Loucy (cell line): ENCODE results near the gene NECAB3.

Experiments
- EZH2phosphoT487 ChIP-seq: fragments of 200-600 bp; IDR thresholded peaks from 2 replicates; pipeline ENCODE4 v1.6.1; 2018; ENCODE audit warnings: antibody characterized with exemption, mild to moderate bottlenecking, moderate library complexity, borderline replicate concordance
- TF ChIP-seq, protein P1 (sequence below): fragments of 200-600 bp; sonication (generic); conservative IDR thresholded peaks from 2 replicates; pipeline ENCODE4 v1.5.1; 2014; ENCODE audit warnings: mild to moderate bottlenecking, antibody characterized with exemption, low read length

DNA sequence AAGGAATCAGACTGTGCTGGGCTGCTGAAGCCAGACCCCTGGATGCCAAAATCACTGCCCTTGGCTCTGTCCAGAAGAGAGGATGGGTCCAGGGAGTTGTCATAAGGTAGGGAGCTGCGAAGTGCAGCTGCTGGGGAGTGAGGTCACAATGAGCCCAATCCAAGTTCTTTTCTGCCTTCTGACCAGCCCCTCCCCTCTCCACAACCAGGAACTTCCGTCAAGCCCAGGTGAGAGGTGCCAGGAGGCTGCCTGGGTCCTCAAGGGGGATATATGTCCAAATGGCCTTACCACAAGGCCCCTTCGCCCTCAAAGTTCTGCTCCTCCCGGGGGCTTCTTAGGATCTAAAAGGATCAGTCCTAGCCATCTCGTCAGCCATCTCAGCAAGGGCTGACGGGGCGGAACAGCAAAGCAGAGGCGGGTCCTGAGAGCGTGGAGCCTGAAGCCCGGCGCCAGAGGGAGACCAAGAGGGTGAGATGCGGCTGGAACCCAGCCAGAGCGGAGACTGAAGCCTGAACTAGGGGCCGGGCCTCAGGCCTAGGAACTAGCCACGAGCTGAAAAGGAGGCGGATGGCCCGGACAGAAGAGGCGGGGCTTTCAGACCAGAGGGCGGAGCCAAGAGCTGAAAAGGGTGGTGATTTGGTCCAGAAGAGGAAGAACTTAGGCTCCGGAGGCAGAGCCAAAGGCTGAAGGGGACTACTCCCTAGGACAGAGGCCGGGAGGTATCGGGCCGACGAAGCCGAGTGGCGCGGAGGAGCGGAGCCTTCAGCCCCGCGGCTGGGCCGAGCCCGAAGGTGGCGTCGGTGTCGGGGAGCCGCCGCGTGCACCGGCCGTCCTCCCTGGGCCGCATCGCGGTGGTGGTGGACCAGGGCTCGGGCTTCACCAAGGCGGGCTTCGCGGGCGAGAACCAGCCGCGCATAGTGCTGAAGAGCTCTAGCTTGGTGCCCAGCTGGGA, 7.7 kb downstream of the NECAB3 start, which contains the start of gene ACTL10:
- TF ChIP-seq, protein P1, sequence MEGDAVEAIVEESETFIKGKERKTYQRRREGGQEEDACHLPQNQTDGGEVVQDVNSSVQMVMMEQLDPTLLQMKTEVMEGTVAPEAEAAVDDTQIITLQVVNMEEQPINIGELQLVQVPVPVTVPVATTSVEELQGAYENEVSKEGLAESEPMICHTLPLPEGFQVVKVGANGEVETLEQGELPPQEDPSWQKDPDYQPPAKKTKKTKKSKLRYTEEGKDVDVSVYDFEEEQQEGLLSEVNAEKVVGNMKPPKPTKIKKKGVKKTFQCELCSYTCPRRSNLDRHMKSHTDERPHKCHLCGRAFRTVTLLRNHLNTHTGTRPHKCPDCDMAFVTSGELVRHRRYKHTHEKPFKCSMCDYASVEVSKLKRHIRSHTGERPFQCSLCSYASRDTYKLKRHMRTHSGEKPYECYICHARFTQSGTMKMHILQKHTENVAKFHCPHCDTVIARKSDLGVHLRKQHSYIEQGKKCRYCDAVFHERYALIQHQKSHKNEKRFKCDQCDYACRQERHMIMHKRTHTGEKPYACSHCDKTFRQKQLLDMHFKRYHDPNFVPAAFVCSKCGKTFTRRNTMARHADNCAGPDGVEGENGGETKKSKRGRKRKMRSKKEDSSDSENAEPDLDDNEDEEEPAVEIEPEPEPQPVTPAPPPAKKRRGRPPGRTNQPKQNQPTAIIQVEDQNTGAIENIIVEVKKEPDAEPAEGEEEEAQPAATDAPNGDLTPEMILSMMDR = no peak
- no peak for TF ChIP-seq EZH2phosphoT487
